ENCODE results near the gene CNN1. TPM values are rescaled to one million over a fixed set of nuclear protein-coding genes. Genes with fewer than 3 reads are reported as not detected.

CNN1 gene
- total and polyA plus RNA-seq, 9 of the 15 experiments (the other 6 are each of a cell fraction or from before 2014, with no cell fraction given): 0.23 to 10.6 (median 5.2) TPM

GRCh38 chr19:11528551-11529341 is 9.9 kb upstream of the CNN1 start, which contains the start of gene ECSIT (continued):
- TF ChIP-seq ZNF217 (CRISPR knock-in tag; IDR thresholded peaks at IDR 0.05) (no peak), E2F6 (IDR thresholded peaks at IDR 0.05; ENCODE audit: borderline replicate concordance in 1 of 2, extremely low read depth in 1 of 2, insufficient read depth in 1 of 2, insufficient read length in 1 of 2, low read depth in 1 of 2, low read length in 1 of 2, poor library complexity in 1 of 2, severe bottlenecking in 1 of 2) (no peak), TCF3 (CRISPR knock-in tag; IDR thresholded peaks at IDR 0.05) (peak; percentile 7; the same call in 1 of the 2 replicates), ZBTB11 (CRISPR knock-in tag; IDR thresholded peaks at IDR 0.05) (peak in 1 of 3 experiments; percentile 68; a peak in 2 of 6 replicates), ZBTB17 (CRISPR knock-in tag; IDR thresholded peaks at IDR 0.05) (0 out of 2 replicates have a peak, but pooled peaks have one; percentile 20), PCBP1 (IDR thresholded peaks at IDR 0.05; ENCODE audit: low read depth, low read length, poor library complexity, severe bottlenecking) (no peak), NFXL1 (CRISPR knock-in tag; IDR thresholded peaks at IDR 0.05) (no peak), DIDO1 (tag; IDR thresholded peaks at IDR 0.05; ENCODE audit: low read depth) (peak; percentile 80), MEIS2 (IDR thresholded peaks at IDR 0.05; ENCODE audit: partially characterized antibody) (peak; percentile 27), C11orf30 (IDR thresholded peaks at IDR 0.05; ENCODE audit: low read depth) (peak; percentile 97), PREB (CRISPR knock-in tag; IDR thresholded peaks at IDR 0.05) (0 out of 2 replicates have a peak, but pooled peaks have one; percentile 79), SMARCB1 (IDR thresholded peaks at IDR 0.05; ENCODE audit: insufficient read length, low read depth) (peak; percentile 67), JUND (IDR thresholded peaks at IDR 0.05; ENCODE audit: borderline replicate concordance, low read depth, low read length) (peak; percentile 2; the same call in 1 of the 2 replicates), JUND (tag; IDR thresholded peaks at IDR 0.05; ENCODE audit: borderline replicate concordance, low read depth, low read length) (0 out of 3 replicates have a peak, but pooled peaks have one; percentile 11), ZBTB33 (CRISPR knock-in tag; IDR thresholded peaks at IDR 0.05) (0 out of 2 replicates have a peak, but pooled peaks have one; percentile 4), HDAC1 (IDR thresholded peaks at IDR 0.05) (peak; percentile 8 to 99; a peak in 2 of 4 replicates), MXD1 (CRISPR knock-in tag; IDR thresholded peaks at IDR 0.05; ENCODE audit: borderline replicate concordance, poor library complexity, severe bottlenecking) (peak; percentile 92)
